ENCODE results near the gene OCA2.

The OCA2 gene

GRCh38 chr15:27897481-27897880 lies 201.6 kb downstream of the OCA2 start:
- DNase-seq (ENCODE audit: low spot score) = no peak
- no peak for TF ChIP-seq CTCF (IDR thresholded peaks at IDR 0.05; ENCODE audit: extremely low read depth, missing control alignments)

GRCh38 chr15:27894645-27895044 lies 204.5 kb downstream of the OCA2 start:
- DNase-seq (ENCODE audit: low spot score) = no peak
- no peak for TF ChIP-seq CTCF (IDR thresholded peaks at IDR 0.05; ENCODE audit: extremely low read depth, missing control alignments)

- DNase-seq (ENCODE audit: low spot score) = no peak
- no peak for TF ChIP-seq CTCF (IDR thresholded peaks at IDR 0.05; ENCODE audit: extremely low read depth, missing control alignments)
These were observed 209.9 kb downstream of the OCA2 start for GRCh38 chr15:27889258-27889657.

GRCh38 chr15:27885201-27885600 lies 213.9 kb downstream of the OCA2 start:
- DNase-seq (ENCODE audit: low spot score) = no peak
- TF ChIP-seq CTCF (IDR thresholded peaks at IDR 0.05; ENCODE audit: extremely low read depth, missing control alignments) = no peak

GRCh38 chr15:27884726-27885125 lies 214.4 kb downstream of the OCA2 start:
- no peak for DNase-seq (ENCODE audit: low spot score)
- no peak for TF ChIP-seq CTCF (IDR thresholded peaks at IDR 0.05; ENCODE audit: extremely low read depth, missing control alignments)

- no peak for DNase-seq (ENCODE audit: low spot score)
- TF ChIP-seq CTCF (IDR thresholded peaks at IDR 0.05; ENCODE audit: extremely low read depth, missing control alignments) = no peak
These were observed 220.3 kb downstream of the OCA2 start for GRCh38 chr15:27878841-27879240.

GRCh38 chr15:27873828-27874227 lies 225.3 kb downstream of the OCA2 start:
- no peak for TF ChIP-seq CTCF (IDR thresholded peaks at IDR 0.05; ENCODE audit: extremely low read depth, missing control alignments)
- DNase-seq (ENCODE audit: low spot score) = no peak

Measured in GM20000 (cell line).